Measurements from ENCODE around the gene RARS1.

The RARS1 gene

GRCh38 chr5:168563959-168564358 is 77.7 kb downstream of the RARS1 start:
- no peak for DNase-seq

- no peak for DNase-seq
Measured at GRCh38 chr5:168568738-168569137, 82.5 kb downstream of the RARS1 start.
